Smooth muscle cell (in vitro differentiated cells): ENCODE measurements around the gene MAST3. TPM values are rescaled to one million over a fixed set of nuclear protein-coding genes. Genes with fewer than 3 reads are reported as not detected.

Experiments
- DNase-seq: peaks from one replicate; lab custom pipeline; 2025; ENCODE audit not compliant: unreplicated experiment; lab: John Stamatoyannopoulos, UW
- H2AFZ ChIP-seq: fragments of 200-600 bp; sonication (generic); 2 replicates; pipeline ENCODE4 v1.6.0; 2016; ENCODE audit warnings: antibody characterized with exemption, low read depth, mild to moderate bottlenecking
- H3F3A ChIP-seq: fragments of 200-600 bp; sonication (generic); 2 replicates; pipeline ENCODE4 v1.6.0; 2017; ENCODE audit warnings: antibody characterized with exemption, low read depth
- H3K27ac ChIP-seq: fragments of 200-600 bp; sonication (generic); 2 replicates; pipeline ENCODE4 v1.5.1; 2016; ENCODE audit warnings: low read depth, mild to moderate bottlenecking
- H3K27me3 ChIP-seq: fragments of 200-600 bp; sonication (generic); 2 replicates; pipeline ENCODE4 v1.6.1; 2016; ENCODE audit warnings: low read depth, mild to moderate bottlenecking
- H3K36me3 ChIP-seq: fragments of 200-600 bp; sonication (generic); 2 replicates; pipeline ENCODE4 v1.5.1; 2016; ENCODE audit warnings: low read depth
- H3K4me1 ChIP-seq: fragments of 200-600 bp; sonication (generic); 2 replicates; pipeline ENCODE4 v1.5.1; 2016; ENCODE audit warnings: low read depth
- H3K4me2 ChIP-seq: fragments of 200-600 bp; sonication (generic); 2 replicates; pipeline ENCODE4 v1.6.0; 2016; ENCODE audit warnings: mild to moderate bottlenecking
- H3K4me3 ChIP-seq: fragments of 200-600 bp; sonication (generic); 2 replicates; pipeline ENCODE4 v1.5.1; 2016; ENCODE audit warnings: mild to moderate bottlenecking
- H3K79me2 ChIP-seq: fragments of 200-600 bp; sonication (generic); 2 replicates; pipeline ENCODE4 v1.6.0; 2016; ENCODE audit warnings: low read depth, mild to moderate bottlenecking
- H3K9ac ChIP-seq: fragments of 200-600 bp; sonication (generic); 2 replicates; pipeline ENCODE4 v1.6.0; 2016; ENCODE audit warnings: low read depth
- H3K9me3 ChIP-seq: fragments of 200-600 bp; sonication (generic); replicated peaks from 2 replicates; pipeline ENCODE4 v1.5.1; 2016; ENCODE audit warnings: low read depth
- H4K20me1 ChIP-seq: fragments of 200-600 bp; sonication (generic); 2 replicates; pipeline ENCODE4 v1.6.0; 2016; ENCODE audit warnings: low read depth
- WGBS: methylation state at CpG from one replicate; pipeline ENCODE4 v1.1.7; 2016; ENCODE audit warnings: low lambda C conversion rate; 5-methylcytosine and 5-hydroxymethylcytosine counted together
- polyA plus RNA-seq: library from polyadenylated mRNA; unstranded; fragments of >200 nt; fragmentation: Nextera tagmentation; extraction: Ambion mirVana; gene quantifications from 2 replicates; pipeline ENCODE4 v1.2.1, GENCODE V29; 2016
- total RNA-seq: library from RNA; depleted of rRNA; stranded (reverse); fragments of >200 nt; gene quantifications from 2 replicates; pipeline ENCODE4 v1.2.3, GENCODE V29; 2014
- TF ChIP-seq, protein P1 (sequence below): fragments of 200-600 bp; sonication (generic); IDR thresholded peaks from 2 replicates; pipeline ENCODE4 v1.5.1; 2017; ENCODE audit warnings: borderline replicate concordance, mild to moderate bottlenecking, antibody characterized with exemption; ENCODE audit not compliant: insufficient read depth, poor library complexity, severe bottlenecking

MAST3 gene
- total and polyA plus RNA-seq, 2 experiments from 2014 or later: 4.3 TPM

DNA sequence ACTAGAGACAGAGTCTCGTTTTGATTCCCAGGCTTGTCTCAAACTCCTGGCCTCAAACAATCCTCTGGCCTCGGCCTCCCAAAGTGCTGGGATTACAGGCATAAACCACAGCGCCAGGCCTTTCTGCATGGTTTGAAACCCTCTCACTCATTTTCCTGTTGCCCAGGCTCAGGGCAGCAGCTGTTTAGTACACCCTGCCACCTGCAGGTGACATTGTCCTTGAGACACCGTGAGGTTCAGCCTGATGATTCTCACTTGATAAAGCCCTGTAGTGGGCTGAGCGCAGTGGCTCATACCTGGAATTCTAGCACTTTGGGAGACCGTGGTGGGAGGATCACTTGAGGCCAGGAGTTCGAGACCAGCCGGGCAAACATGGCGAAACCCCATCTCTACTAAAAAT is 23.4 kb upstream of the MAST3 start:
- no peak overlapping the region for H3K27ac ChIP-seq
- no peaks in the 10 kb centered on the region for H3F3A ChIP-seq
- no peaks in the 10 kb centered on the region for H3K79me2 ChIP-seq
- no peaks in the 10 kb centered on the region for H3K36me3 ChIP-seq
- H3K4me3 ChIP-seq: no peak overlapping the region
- H3K9ac ChIP-seq: no peak overlapping the region
- WGBS: 90% methylated on average over 9 of the region's 9 CpGs
- no peaks in the 10 kb centered on the region for H3K9me3 ChIP-seq
- H3K27me3 ChIP-seq: no peaks in the 10 kb centered on the region
- TF ChIP-seq, protein P1, sequence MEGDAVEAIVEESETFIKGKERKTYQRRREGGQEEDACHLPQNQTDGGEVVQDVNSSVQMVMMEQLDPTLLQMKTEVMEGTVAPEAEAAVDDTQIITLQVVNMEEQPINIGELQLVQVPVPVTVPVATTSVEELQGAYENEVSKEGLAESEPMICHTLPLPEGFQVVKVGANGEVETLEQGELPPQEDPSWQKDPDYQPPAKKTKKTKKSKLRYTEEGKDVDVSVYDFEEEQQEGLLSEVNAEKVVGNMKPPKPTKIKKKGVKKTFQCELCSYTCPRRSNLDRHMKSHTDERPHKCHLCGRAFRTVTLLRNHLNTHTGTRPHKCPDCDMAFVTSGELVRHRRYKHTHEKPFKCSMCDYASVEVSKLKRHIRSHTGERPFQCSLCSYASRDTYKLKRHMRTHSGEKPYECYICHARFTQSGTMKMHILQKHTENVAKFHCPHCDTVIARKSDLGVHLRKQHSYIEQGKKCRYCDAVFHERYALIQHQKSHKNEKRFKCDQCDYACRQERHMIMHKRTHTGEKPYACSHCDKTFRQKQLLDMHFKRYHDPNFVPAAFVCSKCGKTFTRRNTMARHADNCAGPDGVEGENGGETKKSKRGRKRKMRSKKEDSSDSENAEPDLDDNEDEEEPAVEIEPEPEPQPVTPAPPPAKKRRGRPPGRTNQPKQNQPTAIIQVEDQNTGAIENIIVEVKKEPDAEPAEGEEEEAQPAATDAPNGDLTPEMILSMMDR: no peak
- H4K20me1 ChIP-seq: no peaks in the 10 kb centered on the region
- no peak overlapping the region for H2AFZ ChIP-seq
- no peak overlapping the region for H3K4me2 ChIP-seq
- H3K4me1 ChIP-seq: no peaks in the 10 kb centered on the region
- DNase-seq: no peak

DNA sequence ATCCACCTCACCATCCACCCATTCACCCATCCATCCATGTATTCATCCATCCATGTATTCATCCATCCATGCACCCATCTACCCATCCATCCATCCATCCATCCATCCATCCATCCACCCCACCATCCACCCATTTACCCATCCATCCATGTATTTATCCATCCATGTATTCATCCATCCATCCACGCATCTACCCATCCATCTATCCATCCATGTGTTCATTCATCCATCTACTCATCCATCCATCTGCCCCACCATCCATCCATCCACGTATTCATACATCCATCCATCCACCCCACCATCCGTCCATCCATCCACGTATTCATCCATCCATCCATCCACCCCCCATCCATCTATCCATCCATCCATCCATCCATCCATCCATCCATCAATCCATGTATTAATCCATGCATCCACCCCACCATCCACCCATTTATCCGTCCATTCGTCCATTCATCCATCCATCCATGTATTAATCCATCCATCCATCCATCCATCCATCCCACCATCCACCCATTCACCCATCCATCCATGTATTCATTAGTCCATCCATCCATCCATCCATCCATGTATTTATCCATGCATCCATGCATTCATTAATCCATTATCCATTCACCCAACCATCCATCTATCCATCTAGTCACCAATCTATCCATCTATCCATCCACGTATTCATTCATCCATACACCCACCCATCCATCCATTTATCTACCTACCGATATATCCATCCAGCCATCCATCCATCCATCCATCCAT is 13.5 kb upstream of the MAST3 start:
- Histone ChIP-seq H3K9me3 (no peaks in the 10 kb centered on the region), H2AFZ (no peak overlapping the region), H3K4me2 (no peak overlapping the region), H4K20me1 (no peaks in the 10 kb centered on the region), H3K36me3 (no peaks in the 10 kb centered on the region), H3K9ac (no peak overlapping the region), H3K4me3 (no peak overlapping the region), H3K27ac (no peak overlapping the region), H3F3A (no peaks in the 10 kb centered on the region), H3K79me2 (no peaks in the 10 kb centered on the region), H3K4me1 (no peaks in the 10 kb centered on the region), H3K27me3 (no peaks in the 10 kb centered on the region)
- TF ChIP-seq, protein P1: no peak
- DNase-seq: no peak
- WGBS: 73% methylated on average over 8 of the region's 8 CpGs

DNA sequence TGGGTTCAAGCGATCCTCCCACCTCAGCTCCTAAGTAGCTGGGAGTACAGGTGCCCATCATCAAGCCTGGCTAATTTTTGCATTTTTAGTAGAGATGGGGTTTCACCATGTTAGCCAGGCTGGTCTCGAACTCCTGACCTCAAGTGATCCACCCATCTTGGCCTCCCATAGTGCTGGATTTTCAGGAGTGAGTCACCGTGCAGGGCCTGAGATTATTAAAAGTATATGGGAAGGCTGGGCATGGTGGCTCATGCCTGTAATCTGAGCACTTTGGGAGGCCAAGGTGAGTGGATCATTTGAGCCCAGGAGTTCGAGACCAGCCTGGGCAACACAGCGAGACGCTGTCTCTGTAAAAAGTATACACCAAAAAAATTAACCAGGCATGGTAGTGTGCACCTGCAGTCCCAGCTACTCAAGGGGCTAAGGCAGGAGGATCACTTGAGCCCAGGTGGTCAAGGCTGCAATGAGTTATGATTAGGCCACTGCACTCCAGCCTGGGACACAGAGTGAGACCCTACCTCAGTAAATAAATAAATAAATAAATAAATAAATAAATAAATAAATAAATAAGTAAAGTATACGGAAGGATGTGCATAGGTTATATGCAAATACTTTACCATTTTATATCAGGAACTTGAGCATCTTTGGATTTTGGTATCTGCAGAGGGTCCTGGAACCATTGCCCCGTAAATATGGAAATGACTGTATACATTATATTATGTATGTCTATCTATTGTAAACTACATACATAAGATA is 11.7 kb upstream of the MAST3 start:
- Histone ChIP-seq H3K4me3 (no peak overlapping the region), H3K9me3 (no peaks in the 10 kb centered on the region), H4K20me1 (no peaks in the 10 kb centered on the region), H3K27ac (no peak overlapping the region), H3K4me1 (no peaks in the 10 kb centered on the region), H3K79me2 (no peaks in the 10 kb centered on the region), H3K4me2 (no peak overlapping the region), H2AFZ (no peak overlapping the region), H3K27me3 (no peaks in the 10 kb centered on the region), H3K9ac (no peak overlapping the region), H3F3A (no peaks in the 10 kb centered on the region), H3K36me3 (no peaks in the 10 kb centered on the region)
- TF ChIP-seq, protein P1: no peak
- 82% methylated on average over 8 of the region's 8 CpGs for WGBS
- no peak for DNase-seq
